HuH-7 (cell line): ENCODE data around the gene MZB1.
"Not testable (repeated sequence)": the region's sequence is repeated elsewhere in the genome, so short reads cannot be mapped to it uniquely, and the experiment has no call there.

ENCODE experiments used
- DNase-seq: peaks from one replicate; pipeline ENCODE4 v3.0.0; 2011; ENCODE audit warnings: low spot score

MZB1 gene

DNA sequence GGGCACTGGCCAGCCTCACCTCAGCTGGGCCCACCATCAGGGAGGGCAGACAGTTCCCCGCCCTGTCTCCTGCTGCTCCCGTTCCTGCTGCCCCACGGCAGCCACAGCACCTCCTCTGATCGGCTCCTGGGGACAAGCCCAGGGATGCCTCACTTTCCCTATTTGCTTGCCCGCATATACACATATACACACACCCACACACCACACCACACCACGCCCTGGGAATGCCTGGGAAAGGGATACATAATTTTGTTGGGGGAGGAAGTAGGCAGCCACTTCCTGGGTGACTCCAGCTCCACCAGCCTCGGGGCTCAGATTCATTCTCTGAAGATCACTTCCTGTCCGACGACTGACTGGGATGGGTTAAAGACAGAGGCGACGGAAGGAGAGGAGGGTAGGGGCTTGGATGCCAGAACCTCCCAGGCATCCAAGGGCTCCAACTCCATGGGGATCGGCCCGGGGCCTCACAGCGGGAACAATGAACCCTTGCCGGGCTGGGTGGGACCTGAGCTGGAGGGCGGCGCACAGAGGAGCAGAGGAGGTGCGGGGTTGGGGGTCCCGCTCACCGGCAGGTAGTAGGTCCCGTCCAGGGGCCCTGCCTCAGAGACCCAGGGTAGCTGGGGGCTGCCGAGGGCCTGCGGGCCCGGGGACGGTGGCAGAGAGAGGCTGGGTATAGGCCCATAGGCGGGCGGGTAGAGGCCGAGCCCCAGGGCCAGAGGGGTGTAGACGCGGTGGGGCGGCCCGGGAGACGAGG, 2.0 kb upstream of the MZB1 start:
- DNase-seq: no peak

DNA sequence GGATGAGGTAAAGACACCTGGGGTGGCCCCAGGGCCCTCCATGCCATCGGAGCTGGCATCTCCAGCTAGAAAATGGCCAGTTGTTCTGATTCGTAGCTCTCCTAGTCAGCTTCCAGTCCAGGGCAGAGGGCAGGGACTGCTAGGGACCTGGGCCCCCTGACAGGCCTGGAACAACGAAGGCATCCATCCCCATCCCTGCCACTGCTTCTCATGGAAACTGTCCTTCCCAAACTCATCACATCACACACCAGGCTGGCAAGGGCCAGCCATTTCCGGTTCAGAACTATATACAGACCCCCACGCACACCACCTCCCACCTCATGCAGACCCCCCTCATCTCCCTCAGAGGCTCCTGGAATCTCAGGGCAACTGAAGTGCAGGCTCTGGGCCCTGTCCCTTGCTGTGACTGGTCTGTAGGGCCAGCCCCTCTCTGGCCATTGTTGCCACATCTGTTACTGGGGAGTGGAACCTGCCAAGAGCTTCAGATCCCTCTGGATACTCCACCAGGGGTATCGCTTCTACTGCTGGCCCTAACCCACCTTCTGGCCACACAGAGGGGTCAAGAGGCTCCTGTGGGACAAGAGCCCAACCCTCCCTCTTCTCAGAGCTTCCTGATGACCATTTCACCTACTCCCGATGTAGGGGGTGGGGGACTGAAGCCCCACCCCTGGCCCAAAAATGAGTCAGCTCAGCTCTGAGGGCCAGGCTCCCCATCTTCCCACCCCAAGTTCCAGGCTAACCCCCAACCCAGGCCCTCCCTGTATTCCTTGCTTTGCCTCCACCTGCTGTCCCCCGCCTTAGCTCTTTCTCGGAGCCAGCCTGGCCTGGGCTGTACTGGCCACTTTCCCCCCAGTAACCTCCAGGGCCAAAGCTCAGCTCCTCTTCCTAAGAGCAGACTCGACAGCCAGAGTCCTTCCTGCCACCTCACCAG, 1.2 kb upstream of the MZB1 start:
- DNase-seq: no peak

DNA sequence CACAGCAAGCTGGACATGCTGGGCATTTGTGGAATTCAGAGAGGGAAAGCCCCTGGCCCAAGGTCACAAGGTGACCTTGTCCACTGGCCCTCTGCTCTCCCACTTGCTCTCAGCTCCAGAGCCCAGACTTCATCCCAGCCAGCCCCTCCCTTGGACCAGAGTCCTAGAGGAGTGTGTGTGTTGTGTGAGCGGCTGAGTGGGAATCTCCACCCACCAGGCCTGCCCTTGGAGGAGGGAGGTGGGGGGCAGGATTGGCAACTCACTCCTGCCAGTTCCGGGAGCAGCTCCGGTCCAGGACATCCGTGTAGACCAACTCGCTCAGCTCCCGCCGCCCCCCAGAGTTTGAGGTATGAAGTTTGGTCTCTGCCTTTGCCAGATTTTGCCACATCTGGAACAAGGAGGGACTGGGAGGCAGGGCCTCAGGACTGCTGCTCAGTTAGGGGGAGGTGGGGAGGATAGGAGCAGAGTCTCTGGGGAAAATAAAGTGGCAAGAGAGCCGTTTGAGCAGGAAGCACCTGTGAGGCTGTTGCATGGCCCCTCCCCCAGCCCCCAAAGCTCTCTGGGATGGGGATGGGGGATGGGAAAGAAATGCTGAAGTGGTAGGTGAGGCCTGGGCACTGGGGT, 1.4 kb downstream of the MZB1 start:
- no peak for DNase-seq

DNA sequence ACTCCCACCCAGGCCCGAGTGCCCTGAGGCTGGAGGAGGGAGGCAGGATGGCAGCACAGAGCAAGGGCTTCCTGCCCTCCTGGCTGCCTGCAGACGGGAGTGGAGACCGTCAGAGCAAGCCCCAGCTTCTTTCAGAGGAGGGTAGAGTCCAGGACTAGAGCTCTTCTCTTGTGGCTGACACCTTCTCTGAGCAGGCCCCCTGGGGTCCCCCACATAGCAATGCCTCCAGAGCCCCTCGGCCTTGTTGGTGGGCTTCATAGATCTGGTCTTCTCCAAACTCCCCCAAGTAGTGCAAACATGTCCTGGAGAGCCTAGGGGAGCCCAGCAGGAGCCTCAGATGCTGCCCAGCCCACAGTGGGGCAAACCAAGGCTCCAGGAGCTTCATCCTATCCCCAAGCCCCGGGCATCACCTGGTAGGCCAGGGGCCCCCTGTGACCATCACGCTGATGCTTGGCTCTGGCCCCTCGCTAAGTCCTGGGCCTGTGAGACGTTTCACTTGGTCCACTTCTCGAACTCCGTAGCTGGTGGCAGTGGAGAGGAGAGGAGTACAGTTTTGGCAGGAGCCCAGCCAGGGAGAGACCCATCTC, 2.0 kb downstream of the MZB1 start:
- DNase-seq: no peak

DNA sequence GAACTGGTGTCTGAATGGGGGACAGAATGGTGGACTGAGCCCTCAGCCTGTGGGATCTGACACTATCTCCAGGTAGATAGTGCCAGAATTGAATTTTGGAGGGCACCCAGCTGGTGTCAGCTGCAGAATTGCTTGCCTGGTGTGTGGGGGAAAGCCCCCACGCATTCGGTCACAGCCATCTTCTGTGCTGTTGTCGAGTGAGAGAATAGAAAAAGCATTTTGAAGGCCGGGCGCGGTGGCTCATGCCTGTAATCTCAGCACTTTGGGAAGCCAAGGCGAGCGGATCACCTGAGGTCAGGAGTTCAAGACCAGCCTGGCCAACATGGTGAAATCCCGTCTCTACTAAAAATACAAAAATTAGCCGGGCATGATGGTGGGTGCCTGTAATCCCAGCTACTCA, 2.8 kb downstream of the MZB1 start:
- DNase-seq: not testable (repeated sequence)

DNA sequence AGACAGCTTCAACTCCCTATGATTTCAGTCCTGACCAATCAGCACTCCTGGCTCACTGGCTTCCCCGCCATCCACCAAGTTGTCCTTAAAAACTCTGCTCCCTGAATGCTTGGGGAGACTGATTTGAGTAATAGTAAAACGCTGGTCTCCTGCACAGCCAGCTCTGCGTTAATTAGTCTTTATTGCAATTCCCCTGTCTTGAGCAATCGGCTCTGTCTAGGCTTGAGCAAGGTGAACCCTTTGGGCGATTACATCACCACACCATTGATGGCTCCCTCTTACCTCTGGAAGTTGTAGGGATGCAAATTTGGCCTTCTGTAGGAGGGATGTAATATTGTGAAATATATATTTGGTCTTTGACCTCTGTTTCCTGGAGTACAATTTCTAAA, 3.7 kb downstream of the MZB1 start:
- DNase-seq: no peak

DNA sequence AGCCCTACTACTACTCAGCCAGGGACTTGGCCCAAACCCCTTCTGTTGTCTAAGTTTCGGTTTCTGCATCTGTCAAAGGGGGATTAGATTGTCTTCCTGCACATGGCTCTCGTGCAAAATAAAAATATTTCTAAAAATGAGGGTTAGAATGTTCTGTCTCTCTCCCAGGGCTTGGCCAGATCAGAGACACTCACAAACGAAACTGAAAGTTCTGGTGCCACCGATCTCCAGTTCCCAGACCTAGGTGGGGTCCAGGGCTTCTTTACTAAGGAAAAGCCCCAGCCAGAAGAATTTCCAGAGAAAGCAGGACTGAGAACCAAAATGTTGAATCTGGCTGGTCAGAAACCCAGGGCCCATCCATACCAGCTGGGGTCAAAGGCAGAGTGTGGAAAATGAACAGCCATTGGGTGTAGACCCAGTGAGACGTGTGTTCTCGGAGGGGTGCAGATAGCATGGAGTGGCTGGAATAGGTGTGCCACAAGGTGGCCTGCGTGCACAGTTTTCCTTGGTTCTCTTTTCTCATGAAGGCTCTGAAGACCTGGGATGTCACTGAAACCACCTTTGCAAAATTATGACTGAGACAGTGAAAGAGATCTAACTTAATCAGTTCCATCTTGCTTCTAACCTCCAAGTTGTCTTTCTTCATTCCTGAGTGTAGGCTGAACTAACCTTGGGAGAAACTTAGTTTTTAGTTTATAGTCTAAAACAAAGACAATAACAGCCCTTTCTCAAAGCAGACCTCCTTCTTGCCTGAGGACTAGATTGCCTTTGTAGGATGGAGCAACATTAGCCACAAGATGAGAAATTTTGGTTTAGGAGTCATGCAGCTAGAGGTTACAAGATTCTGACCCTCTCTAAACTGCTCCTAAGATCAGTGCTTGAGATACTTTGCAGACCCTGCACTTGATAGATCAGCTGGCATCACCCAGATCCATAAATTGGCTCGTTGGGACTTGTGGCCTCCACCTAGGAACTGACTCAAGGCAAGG, 4.4 kb downstream of the MZB1 start:
- no peak for DNase-seq

DNA sequence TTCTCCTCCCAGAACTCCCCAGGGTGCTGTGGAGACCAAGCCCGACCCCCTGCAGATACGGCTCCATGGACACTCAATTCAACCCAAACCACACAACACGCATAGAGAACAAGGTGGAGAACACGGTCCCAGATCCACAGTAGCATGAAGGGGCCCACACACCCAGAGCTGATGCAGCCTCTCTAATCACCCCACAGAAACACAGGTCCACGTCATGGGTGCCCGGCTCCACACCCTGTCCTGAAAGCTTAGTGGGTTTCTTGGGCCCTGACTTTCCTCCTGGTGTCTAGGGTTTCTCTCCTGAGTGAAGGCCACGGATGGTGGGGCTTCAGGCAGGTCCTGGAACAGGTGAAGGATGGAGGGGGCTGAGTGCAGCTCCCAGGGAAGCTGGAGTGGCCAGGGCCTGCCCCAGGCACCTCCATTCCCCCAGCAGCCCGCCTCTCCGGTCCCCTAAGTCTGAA, 5.1 kb downstream of the MZB1 start:
- DNase-seq: no peak

DNA sequence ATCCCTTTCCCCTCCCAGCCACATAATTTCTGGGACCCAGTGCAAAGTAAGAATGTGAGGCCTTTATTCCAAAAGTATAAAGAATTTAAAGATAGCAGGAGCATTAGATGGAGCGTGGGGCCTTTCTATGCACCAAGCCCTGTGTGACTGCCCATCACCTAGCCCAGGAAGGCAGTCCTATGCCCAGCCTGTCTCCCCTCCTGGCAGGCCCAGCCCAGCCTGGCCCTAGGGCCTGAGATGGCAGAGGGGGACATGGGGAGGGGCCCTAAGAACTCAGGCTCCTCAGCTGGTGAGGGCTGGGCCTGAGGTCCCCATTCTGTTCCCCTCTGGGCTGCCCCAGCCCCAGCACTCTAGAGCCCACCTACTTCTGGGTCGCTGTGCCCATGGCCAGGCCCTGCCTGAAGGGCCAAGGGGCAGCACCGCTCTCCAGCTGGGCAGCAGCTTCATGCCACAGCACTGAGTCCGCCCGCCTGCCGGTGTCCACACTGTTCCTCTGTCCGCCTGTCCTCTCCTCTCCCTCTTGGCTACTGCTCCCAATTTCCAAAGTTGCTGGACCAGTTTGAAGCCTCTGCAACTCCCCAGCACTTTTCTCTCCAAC, 5.6 kb downstream of the MZB1 start:
- no peak for DNase-seq

DNA sequence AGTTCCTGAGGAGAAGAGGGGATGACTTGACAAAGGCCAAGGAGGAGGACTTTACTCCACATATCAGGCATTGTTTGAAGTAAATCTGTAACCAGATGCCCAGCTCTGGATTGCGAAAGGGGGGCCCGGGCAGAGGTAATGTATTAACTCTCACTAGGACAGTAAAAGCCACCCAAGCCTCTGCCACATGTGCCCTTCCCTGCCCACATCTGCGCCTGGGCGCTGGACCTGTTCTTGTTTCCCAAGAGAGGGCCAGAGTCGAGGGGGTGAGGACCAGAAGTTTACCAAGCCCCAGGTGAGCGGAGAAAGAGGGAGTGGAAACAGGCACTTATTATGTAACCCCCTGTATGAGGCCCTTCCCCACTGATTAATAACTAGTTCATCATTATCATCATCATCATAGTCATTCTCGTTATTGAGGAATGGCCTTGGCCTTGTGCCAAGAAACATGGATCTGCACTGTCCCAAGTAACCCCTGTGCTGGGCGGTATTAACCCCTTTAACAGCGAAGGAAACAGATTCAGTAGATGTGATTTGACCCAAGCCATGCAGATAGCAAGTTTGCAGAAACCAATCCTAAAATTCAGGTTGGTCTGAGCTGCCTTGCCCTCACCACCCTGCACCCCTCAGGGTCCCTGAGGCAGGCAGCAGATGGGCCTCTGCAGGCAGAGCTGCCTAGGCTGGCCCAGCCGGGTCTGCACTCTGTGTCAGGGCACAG, 6.3 kb downstream of the MZB1 start, which contains the start of gene SLC23A1:
Gene SLC23A1 (minus strand): TSS at position 23 of the 718 bp plus-strand sequence. CDS start 44 bp downstream, outside the sequence.
- DNase-seq: peak; percentile 80

DNA sequence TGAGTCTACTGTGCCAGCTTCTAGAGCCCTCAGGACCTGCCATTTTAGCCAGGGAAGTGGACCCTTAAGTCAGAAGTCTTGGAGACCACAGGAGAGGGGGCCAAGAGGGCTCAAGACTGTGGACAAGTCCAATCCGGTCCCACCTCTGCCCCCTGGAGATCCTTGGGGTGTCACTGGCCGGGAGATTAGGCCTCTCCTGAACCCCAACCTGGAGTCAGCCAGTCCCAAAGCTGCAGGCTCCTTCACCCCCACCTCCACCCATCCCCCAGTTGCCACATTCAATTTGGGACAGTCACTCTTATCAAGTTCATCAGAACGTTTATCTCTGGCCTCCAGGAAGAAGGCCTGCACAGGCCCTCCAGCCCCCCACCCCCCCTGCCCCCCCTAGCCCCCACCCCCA, 6.9 kb downstream of the MZB1 start:
- no peak for DNase-seq

DNA sequence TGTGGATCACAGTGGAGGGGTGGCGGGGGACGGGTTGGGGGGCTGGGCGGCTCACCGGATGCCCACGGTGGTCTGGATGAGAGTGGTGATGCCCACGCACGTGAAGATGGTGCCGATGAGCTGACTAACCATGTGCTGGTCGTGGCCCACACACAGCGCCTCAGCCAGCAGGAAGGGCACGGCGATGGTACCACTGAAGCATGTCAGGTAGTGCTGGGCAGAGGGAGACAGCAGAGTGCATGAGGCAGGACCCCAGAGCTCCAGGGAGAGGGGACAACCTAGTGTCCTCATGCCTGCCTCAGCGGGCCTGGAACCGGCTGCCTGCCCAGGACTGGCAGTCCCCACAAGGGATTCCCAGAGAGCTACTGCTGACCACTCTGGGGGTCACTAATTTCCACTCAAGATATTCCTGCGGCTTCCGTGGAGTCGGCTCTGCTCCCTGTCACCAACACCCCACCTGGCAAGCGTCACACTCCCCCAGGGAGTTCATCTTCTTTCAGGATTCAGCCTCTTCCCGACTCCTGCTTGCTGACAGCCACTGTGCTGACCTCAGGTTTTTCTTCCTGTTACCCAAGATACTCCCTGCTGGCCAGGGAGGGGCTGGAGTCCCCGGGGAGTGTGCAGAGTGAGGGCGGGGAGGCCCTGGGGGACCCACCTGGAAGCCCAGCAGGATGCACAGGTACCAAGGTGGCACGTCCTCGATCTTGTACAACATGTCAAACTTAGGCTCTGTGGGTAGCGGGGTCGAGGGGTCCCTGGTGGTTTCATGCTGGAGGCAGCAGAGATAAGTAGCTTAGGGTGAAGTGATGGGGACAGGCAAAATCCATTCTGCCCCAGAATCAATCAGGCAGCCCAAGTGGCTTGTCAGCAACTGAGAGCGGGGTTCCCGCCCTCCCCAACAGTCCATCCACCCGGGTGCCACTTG, 7.6 kb downstream of the MZB1 start:
- no peak for DNase-seq

DNA sequence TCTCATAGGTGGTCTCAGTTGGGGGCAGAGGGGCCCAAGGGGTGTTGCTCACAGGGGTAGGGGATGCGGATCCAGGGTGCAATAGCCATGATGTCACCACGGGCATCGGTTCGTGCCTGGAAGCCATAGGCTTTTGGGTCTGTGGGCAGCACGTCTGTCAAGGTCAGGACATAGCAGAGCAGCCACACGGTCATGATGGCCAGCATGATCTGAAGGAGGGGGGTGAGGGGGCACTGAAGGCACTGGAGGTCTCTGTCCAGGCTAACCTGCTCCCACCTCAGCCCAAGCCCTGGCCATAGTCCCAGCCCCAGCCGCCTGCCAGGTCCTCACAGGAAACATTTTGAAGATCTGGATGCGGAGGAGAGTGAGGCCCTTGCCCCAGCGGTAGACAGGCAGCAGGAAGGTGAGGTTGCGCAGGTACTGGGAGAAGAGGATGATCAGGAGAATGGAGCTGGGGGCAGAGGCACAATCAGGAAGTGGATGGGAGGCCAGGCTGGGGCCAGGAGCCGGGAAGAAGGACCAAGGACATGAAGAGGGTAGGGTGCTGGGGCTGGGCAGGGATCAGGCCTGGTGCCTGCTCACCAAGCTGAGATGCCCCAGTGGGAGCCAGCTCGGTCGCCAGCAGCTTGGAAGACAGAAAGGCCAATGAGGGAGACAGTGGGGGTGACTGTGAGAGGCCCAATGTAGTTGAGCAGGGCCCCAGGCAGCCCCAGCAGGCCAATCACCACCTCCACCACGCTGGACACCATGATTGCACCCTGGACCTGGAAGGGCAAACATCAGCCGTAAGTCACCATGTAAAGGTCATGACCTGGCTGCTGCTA, 9.9 kb downstream of the MZB1 start:
- DNase-seq: no peak

DNA sequence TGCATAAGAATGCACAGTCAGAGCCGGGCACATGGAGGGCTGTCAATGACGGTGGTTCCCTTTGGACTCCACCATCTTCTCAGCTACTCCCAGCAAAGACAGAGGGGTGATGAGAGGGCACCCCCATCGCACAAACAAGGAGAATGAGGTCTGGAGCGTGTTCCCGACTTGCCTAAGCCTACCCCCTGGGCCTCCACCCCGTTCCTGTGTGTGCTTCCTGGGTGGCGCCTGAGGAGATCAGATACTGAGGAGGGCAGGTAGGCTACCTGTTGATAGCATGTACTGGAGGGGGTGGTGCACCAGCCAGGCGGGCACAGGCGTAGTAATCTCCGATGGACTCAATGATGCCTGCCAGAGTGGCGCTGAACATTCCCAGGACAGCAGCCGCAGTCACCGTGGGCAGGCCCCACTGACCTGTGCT, 10.8 kb downstream of the MZB1 start:
- DNase-seq: no peak

DNA sequence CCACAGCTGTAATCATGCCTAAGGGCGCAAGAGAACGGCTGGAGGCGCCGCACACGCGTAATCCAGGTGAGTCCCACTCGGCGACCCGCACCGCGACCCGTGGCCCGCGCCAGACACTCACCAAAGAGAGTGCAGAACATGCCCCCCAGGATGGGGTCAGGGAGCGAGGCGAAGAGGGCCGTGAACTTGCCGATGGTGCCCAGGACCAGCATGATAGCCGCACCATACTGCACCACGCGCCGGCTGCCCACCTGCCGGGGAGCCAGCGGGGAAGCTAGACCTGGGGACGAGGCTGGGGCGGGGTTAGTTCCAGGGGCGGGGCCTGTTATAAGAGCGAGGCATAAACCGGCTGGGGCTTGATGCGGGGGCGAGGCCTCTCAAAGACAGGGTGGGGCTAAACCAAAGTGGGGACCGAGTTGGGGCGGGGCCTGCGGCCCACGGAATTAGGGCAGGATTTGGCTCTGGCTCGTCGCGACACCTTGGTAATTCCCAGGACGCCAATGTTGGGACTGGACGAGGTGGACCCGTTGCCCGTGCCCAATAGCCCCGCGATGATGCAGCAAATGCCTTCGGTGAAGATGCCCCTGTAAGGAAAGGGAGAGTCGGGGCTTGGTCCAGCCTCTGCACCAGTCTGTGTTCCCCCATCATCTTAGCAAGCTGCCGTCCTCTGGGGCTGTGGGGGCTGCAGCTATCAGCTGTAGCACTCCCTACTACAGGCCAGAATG, 11.4 kb downstream of the MZB1 start:
- DNase-seq: no peak

DNA sequence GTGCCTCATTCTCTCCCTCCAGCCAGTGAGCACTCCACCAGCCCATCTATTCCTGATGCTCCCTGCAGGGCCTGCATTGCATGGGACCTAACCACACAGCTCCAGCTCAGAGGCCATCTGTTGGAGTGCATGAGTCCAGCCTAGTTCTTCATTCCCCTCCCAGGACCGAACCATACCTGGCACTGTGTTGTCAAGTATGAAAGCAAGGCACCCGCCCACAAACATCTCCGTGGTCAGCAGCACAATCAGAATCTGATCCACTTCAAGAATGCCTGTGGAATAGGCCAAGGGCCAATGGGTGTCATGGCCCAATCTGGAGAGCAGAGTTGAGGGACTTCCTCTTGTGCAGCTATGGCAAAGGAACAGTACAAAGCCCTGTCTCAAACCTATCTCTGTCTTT, 12.5 kb downstream of the MZB1 start:
- DNase-seq: no peak

DNA sequence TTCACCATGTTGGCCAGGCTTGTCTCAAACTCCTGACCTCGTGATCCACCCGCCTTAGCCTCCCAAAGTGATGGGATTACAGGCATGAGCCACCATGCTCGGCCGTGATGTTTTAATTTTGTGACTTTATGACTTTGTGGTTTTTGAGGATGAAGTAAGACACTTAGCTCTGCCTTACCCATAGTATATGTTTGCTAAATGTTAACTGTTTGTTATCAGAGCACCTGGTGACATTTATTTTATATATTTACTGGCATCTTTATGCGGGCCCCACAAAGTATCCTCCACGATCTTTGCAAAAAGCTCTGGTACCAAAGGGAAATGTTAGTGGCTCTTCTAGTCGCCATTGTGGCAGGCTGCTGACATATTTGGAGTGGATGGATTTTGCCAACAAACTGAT, 13.3 kb downstream of the MZB1 start:
- DNase-seq: no peak
